Brain microvascular endothelial cell (primary cell): ENCODE data around the gene CEACAM1.
"Not testable (repeated sequence)": the region's sequence is repeated elsewhere in the genome, so short reads cannot be mapped to it uniquely, and the experiment has no call there.

Source experiments
- DNase-seq: peaks from one replicate; pipeline ENCODE4 v3.0.0-alpha.2; 2020
- H3K27ac ChIP-seq: fragments of 250-450 bp; sonication (Bioruptor Pico); 2 replicates; pipeline ENCODE4 v1.5.1; 2020; ENCODE audit warnings: mild to moderate bottlenecking, moderate library complexity
- H3K27me3 ChIP-seq: fragments of 250-450 bp; sonication (Bioruptor Pico); replicated peaks from 2 replicates; pipeline ENCODE4 v1.5.1; 2020; ENCODE audit warnings: mild to moderate bottlenecking
- H3K36me3 ChIP-seq: fragments of 250-450 bp; sonication (Bioruptor Pico); replicated peaks from 2 replicates; pipeline ENCODE4 v1.5.1; 2020; ENCODE audit warnings: mild to moderate bottlenecking
- H3K4me3 ChIP-seq: 2 replicates; pipeline ENCODE4 v1.5.1; 2011; ENCODE audit warnings: low read depth, mild to moderate bottlenecking, control low read depth, low read length, moderate library complexity
- CTCF ChIP-seq: IDR thresholded peaks from 2 replicates; pipeline ENCODE4 v1.5.1; 2011; ENCODE audit warnings: low read depth, mild to moderate bottlenecking, moderate library complexity, low read length, control low read depth, inconsistent platforms; ENCODE audit errors: missing control alignments
- in situ Hi-C: cut with HindIII; loops from 2 replicates; pipeline ENCODE4 v1.10.0; 2017; ENCODE audit warnings: low sequenced_read_pairs, low pct_ligation_motif_present

The CEACAM1 gene

GRCh38 chr19:42544146-42544545, 15.9 kb upstream of the CEACAM1 start:
- DNase-seq = no peak
- no peak overlapping the region for H3K27ac ChIP-seq
- no peaks in the 10 kb centered on the region for H3K27me3 ChIP-seq
- no peak overlapping the region for H3K4me3 ChIP-seq
- TF ChIP-seq CTCF = no peak
- no peaks in the 10 kb centered on the region for H3K36me3 ChIP-seq
- in situ Hi-C loops = no loop called here

GRCh38 chr19:42542791-42543190, 14.5 kb upstream of the CEACAM1 start:
- no peak for TF ChIP-seq CTCF
- H3K4me3 ChIP-seq = no peak overlapping the region
- DNase-seq = no peak
- no peaks in the 10 kb centered on the region for H3K27me3 ChIP-seq
- in situ Hi-C loops = no loop called here
- no peak overlapping the region for H3K27ac ChIP-seq
- H3K36me3 ChIP-seq = no peaks in the 10 kb centered on the region

DNA sequence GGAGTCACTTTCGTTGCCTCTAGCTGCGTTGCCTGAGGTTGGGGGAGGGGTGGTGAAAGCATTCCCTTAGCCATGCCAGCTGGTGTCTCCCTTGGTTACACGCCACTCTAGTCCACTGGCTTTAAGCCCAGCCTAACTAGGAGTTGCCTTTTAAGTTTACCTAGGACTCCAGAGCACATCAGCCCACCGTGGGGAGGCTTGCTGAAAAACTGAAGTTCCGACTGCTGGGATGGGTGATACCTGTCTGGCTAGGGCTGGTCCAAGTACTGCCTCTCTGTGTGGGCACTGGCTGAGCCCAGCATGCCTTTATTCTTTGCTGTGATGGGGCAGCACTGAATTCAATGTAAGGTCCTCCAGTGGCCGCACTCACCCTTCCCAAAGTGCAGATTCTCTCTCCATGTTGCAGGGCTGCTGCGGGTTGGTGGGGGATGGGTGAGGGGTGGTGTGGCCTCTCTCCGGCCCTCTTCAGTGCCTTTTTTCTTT, 11.8 kb upstream of the CEACAM1 start:
- no peaks in the 10 kb centered on the region for H3K36me3 ChIP-seq
- DNase-seq = no peak
- H3K4me3 ChIP-seq = no peak overlapping the region
- H3K27ac ChIP-seq = no peak overlapping the region
- in situ Hi-C loops = no loop called here
- peaks cover 9% of the 10 kb centered on the region for H3K27me3 ChIP-seq
- no peak for TF ChIP-seq CTCF

DNA sequence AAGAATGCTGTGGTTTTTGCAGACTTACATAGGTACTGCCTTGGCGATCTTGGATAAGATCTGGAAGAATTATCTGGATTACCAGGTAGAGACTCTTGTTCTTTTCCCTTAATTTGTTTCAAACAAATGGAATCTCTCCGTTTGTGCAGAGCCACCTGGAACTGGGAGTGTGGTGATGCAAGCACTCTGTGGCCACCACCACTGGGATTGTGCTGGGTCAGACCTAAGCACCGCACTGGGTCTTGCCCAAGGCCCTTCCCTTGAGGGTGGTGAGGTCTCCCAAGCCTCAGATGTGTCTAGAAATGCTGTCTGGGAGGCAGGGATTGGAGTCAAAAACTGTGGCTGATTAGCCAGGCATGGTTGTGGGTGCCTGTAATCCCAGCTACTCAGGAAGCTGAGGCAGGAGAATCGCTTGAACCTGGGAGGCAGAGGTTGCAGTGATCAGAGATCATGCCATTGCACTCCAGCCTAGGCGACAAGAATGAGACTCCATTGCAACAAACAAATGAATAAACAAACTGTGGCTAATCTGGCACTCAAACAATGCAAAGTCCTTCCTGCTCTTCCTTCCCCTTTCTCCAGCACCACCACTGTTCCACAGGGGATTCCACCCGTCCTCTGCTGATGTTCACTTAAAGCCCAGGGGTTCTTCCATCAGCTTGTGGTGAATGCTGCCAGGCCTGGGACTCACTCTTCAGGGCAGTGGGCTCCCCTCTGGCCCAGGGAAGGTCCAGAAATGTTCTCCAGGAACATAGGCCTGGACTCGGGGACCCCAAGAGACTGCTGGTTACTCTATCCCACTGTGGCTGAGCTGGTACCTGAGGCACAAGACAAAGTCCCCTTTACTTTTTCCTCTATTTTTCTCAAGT, 10.8 kb upstream of the CEACAM1 start:
- Histone ChIP-seq H3K36me3 (no peaks in the 10 kb centered on the region), H3K27ac (no peak overlapping the region), H3K27me3 (peaks cover 12% of the 10 kb centered on the region), H3K4me3 (no peak overlapping the region)
- in situ Hi-C loops = no loop called here
- no peak for TF ChIP-seq CTCF
- DNase-seq = no peak

DNA sequence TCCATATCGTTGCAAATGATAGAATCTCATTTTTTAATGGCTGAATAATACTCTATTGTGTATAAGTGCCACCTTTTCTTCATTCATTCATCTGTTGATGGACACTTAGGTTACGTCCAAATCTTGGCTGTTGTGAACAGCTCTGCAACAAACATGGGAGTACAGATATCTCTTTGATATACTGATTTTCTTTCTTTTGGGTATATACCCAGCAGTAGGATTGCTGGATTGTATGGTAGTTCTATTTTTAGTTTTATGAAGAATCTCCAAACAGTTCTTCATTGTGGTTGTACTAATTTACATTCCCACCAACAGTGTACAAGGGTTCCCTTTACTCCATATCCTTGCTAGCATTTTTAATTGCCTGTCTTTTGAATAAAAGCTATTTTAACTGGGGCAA, 7.0 kb upstream of the CEACAM1 start:
- H3K27ac ChIP-seq, DNase-seq, H3K4me3 ChIP-seq, in situ Hi-C loops, H3K36me3 ChIP-seq: not testable (repeated sequence)
- H3K27me3 ChIP-seq = peaks cover 12% of the 10 kb centered on the region

DNA sequence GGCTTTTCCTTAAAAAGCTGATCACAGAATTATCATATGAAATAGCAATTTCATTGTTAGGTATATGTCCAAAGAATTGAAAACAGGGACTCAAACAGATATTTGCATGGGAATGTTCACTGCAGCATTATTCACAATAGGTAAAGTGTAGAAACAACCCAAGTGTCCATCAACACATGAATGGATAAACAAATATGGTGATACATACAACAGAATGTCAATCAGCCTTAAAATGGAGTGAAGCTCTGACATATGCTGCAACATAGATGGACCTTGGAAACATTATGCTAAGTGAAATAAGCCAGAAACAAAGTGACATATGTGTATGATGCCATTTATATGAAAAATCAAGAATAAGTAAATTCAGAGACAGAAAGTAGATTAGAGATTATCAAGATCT, 6.1 kb upstream of the CEACAM1 start:
- no peak overlapping the region for H3K27ac ChIP-seq
- no peak for TF ChIP-seq CTCF
- in situ Hi-C loops = no loop called here

More for the DNA sequence above, 6.1 kb upstream of the CEACAM1 start:
- Histone ChIP-seq H3K27me3 (peaks cover 12% of the 10 kb centered on the region), H3K36me3 (no peaks in the 10 kb centered on the region), H3K4me3 (no peak overlapping the region)
- no peak for DNase-seq
